Measurements from ENCODE around the gene DPP6. TPM values are rescaled to one million over a fixed set of nuclear protein-coding genes. Genes with fewer than 3 reads are reported as not detected.

The DPP6 gene
- total and polyA plus RNA-seq, 9 donors = 0.22 to 3.9 (median 1.3) TPM; not detected in 1

- Histone ChIP-seq H3K4me3 (no peak overlapping the region), H3K9me3 (no peaks in the 10 kb centered on the region), H3K27ac (no peak overlapping the region), H3K4me1 (ENCODE audit: insufficient read depth) (no peaks in the 10 kb centered on the region), H3K27me3 (no peaks in the 10 kb centered on the region), H3K36me3 (no peaks in the 10 kb centered on the region)
- no peak for DNase-seq
- 67 to 76% (median 76%) methylated on average over 6 of the region's 6 CpGs for WGBS, 3 donors
- intact Hi-C loops (cut with DNase I) = no loop called here
- no peak for TF ChIP-seq EP300 (IDR thresholded peaks at IDR 0.05)
- no peak for TF ChIP-seq POLR2A (IDR thresholded peaks at IDR 0.05)
- TF ChIP-seq CTCF (IDR thresholded peaks at IDR 0.05) = no peak
Observed at GRCh38 chr7:154902600-154903082, 850.4 kb downstream of the DPP6 start.

- no peaks in the 10 kb centered on the region for H3K4me1 ChIP-seq (ENCODE audit: insufficient read depth)
- no peak for TF ChIP-seq EP300 (IDR thresholded peaks at IDR 0.05)
- DNase-seq = no peak
- WGBS, 3 donors = 41 to 50% (median 48%) methylated on average over 14 of the region's 14 CpGs
- no peaks in the 10 kb centered on the region for H3K9me3 ChIP-seq
- H3K36me3 ChIP-seq = no peaks in the 10 kb centered on the region
- no peak overlapping the region for H3K27ac ChIP-seq
- no peak overlapping the region for H3K4me3 ChIP-seq
- no peaks in the 10 kb centered on the region for H3K27me3 ChIP-seq
- intact Hi-C loops (cut with DNase I) = no loop called here
Observed at GRCh38 chr7:154903083-154903731, 851.0 kb downstream of the DPP6 start.

DNA sequence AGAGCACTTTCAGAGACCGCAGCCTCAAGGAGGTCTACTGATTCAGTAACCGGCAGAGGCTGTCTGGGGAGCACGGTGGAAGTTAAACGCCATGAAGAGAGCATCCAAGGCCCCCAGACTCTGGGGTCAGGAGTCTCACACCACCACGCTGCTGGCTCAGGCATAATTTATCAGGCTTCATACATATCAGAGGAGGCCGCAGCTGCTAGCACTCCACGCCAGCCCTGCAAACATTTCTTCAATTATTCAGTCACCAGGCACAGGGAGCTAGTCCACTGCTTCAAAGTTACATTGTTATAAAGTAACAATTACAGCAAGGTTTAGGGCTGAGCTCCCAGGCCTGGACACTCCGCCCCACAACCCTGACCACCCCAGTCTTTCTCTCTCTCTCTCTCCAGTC, 852.9 kb downstream of the DPP6 start:
- H3K9me3 ChIP-seq = no peaks in the 10 kb centered on the region
- H3K36me3 ChIP-seq = no peaks in the 10 kb centered on the region
- no peaks in the 10 kb centered on the region for H3K27me3 ChIP-seq
- H3K4me1 ChIP-seq (ENCODE audit: insufficient read depth) = no peaks in the 10 kb centered on the region
- intact Hi-C loops (cut with DNase I) = no loop called here
- H3K4me3 ChIP-seq = no peak overlapping the region
- H3K27ac ChIP-seq = no peak overlapping the region
- WGBS, 3 donors = 53 to 57% (median 56%) methylated on average over 8 of the region's 8 CpGs
- DNase-seq = no peak
- TF ChIP-seq POLR2A (IDR thresholded peaks at IDR 0.05) (no peak), EP300 (IDR thresholded peaks at IDR 0.05) (no peak), CTCF (IDR thresholded peaks at IDR 0.05) (no peak)

DNA sequence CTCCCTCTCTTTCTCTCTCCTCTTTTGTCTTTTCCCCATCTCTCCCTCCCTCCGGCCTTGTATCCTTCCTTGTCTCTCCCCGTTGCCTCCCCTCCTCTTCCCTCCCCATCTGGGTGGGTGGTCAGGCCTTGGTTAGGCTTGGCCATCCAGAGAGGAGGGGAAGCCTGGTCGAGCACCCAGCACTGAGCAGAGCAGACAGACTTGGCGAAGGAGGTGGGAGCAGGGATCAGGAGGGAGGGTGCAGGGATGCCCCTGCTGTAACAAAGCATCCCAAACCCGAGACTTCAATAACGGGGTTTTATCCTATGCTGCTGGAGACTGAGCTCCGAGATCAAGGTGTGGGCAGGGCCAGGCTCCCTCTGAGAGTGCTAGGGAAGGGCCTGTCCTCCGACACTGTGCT, 853.4 kb downstream of the DPP6 start:
- no peaks in the 10 kb centered on the region for H3K4me1 ChIP-seq (ENCODE audit: insufficient read depth)
- H3K27me3 ChIP-seq = no peaks in the 10 kb centered on the region
- TF ChIP-seq CTCF (IDR thresholded peaks at IDR 0.05) (no peak), POLR2A (IDR thresholded peaks at IDR 0.05) (no peak), EP300 (IDR thresholded peaks at IDR 0.05) (no peak)
- no peak for DNase-seq
- intact Hi-C loops (cut with DNase I) = no loop called here
- no peak overlapping the region for H3K27ac ChIP-seq
- H3K4me3 ChIP-seq = no peak overlapping the region
- H3K36me3 ChIP-seq = no peaks in the 10 kb centered on the region
- H3K9me3 ChIP-seq = no peaks in the 10 kb centered on the region
- 60 to 71% (median 60%) methylated on average over 8 of the region's 8 CpGs for WGBS, 3 donors

DNA sequence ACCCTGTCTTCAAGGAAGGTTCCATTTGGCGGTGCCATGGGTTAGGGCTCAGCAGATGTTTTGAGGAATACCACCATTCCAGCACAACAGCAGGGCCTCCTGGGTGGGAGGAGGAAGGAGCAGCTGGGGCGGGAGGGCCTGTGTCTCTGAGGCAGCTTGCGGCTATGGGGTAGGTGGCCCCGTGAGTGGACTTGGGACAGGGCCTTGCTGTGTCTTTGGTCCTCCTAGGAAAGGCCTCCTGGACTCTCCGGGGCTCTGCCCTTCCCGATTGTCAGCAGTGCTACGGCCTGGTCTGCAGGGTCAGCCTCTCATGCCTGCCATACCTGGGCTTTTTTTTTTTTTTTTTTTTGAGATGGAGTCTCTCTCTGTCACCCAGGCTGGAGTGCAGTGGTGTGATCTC, 854.0 kb downstream of the DPP6 start:
- Histone ChIP-seq H3K27me3 (no peaks in the 10 kb centered on the region), H3K27ac (no peak overlapping the region), H3K9me3 (no peaks in the 10 kb centered on the region), H3K4me1 (ENCODE audit: insufficient read depth) (no peaks in the 10 kb centered on the region), H3K36me3 (no peaks in the 10 kb centered on the region), H3K4me3 (no peak overlapping the region)
- intact Hi-C loops (cut with DNase I) = no loop called here
- WGBS, 3 donors = 89 to 93% (median 93%) methylated on average over 7 of the region's 7 CpGs
- no peak for DNase-seq
- TF ChIP-seq POLR2A (IDR thresholded peaks at IDR 0.05) = no peak
- no peak for TF ChIP-seq EP300 (IDR thresholded peaks at IDR 0.05)
- TF ChIP-seq CTCF (IDR thresholded peaks at IDR 0.05) = no peak

All from ovary (tissue), 9 donors.